Activated gamma-delta T cell (primary cell): ENCODE results near the gene KHDRBS2.

Experiments used
- DNase-seq: peaks from one replicate; lab custom pipeline; 2025; lab: John Stamatoyannopoulos, UW

The KHDRBS2 gene

GRCh38 chr6:62175195-62175594, 110.8 kb downstream of the KHDRBS2 start:
- DNase-seq = no peak

GRCh38 chr6:62174548-62174947, 111.5 kb downstream of the KHDRBS2 start:
- no peak for DNase-seq

GRCh38 chr6:62167736-62168135, 118.3 kb downstream of the KHDRBS2 start:
- DNase-seq = no peak

GRCh38 chr6:62162858-62163257, 123.2 kb downstream of the KHDRBS2 start:
- DNase-seq = no peak

GRCh38 chr6:62152796-62153195, 133.2 kb downstream of the KHDRBS2 start:
- no peak for DNase-seq

GRCh38 chr6:62150048-62150663, 135.9 kb downstream of the KHDRBS2 start:
- no peak for DNase-seq

- DNase-seq = no peak
Observed at GRCh38 chr6:62146954-62147853, 138.8 kb downstream of the KHDRBS2 start.

GRCh38 chr6:62129127-62129526, 156.9 kb downstream of the KHDRBS2 start:
- no peak for DNase-seq

- DNase-seq = no peak
Observed at GRCh38 chr6:62119401-62119800, 166.6 kb downstream of the KHDRBS2 start.

- DNase-seq = no peak
Observed at GRCh38 chr6:62103186-62103859, 182.7 kb downstream of the KHDRBS2 start.

- DNase-seq = no peak
Observed at GRCh38 chr6:62102387-62102786, 183.6 kb downstream of the KHDRBS2 start.

GRCh38 chr6:62090442-62091229, 195.4 kb downstream of the KHDRBS2 start:
- no peak for DNase-seq

GRCh38 chr6:62089781-62090180, 196.2 kb downstream of the KHDRBS2 start:
- DNase-seq = no peak

GRCh38 chr6:62086047-62086446, 200.0 kb downstream of the KHDRBS2 start:
- no peak for DNase-seq

- no peak for DNase-seq
Observed at GRCh38 chr6:62075869-62076268, 210.2 kb downstream of the KHDRBS2 start.

- DNase-seq = no peak
Observed at GRCh38 chr6:62059901-62060300, 226.1 kb downstream of the KHDRBS2 start.

- DNase-seq = no peak
Observed at GRCh38 chr6:62057300-62057699, 228.7 kb downstream of the KHDRBS2 start.

GRCh38 chr6:62045502-62045901, 240.5 kb downstream of the KHDRBS2 start:
- DNase-seq = no peak

- no peak for DNase-seq
Observed at GRCh38 chr6:62043084-62043483, 242.9 kb downstream of the KHDRBS2 start.

GRCh38 chr6:62042429-62042828, 243.6 kb downstream of the KHDRBS2 start:
- DNase-seq = no peak

- no peak for DNase-seq
Observed at GRCh38 chr6:62039605-62040004, 246.4 kb downstream of the KHDRBS2 start.

GRCh38 chr6:62037445-62037844, 248.6 kb downstream of the KHDRBS2 start:
- no peak for DNase-seq
